Measurements from ENCODE around the gene HCFC1R1. TPM values are rescaled to one million over a fixed set of nuclear protein-coding genes. Genes with fewer than 3 reads are reported as not detected.
A peak's percentile ranks its signal among the peaks of the same experiment; 100 is the strongest.

HCFC1R1 gene
- total RNA-seq, 1 experiment from 2014 or later: 20.4 TPM

DNA sequence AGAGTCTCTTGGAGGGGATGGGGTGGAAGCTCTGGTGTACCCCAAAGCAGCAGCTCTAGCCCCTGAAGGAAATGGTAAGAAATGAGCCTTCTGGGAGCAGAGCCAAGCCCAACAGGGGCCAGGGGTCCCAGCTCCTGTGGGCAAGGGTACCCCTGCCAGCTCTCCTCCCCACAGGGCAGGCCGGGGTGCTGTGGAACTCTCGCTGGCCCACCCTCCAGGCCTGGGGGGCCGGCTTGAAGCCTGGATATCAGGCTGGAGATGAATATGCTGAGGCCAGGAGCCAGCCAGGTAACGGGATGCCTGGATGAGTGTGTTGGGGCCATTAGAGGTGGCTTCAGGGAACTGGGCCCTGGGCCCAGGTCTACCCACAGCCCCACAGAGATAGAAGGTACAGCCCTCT, 23.2 kb downstream of the HCFC1R1 start:
- H3K27ac Mint-ChIP-seq (ENCODE audit: low read depth, unreplicated experiment): peak overlapping the region; percentile 67
- intact Hi-C loops (cut with micrococcal nuclease): no loop called here
- ChIA-PET POLR2A (no interaction called here), CTCF (interaction anchor here (0.9 to 9.6 kb wide), 2 partner anchors 28 to 58 kb away, joined by 4 to 121 read pairs; no protein-coding TSS in a partner anchor)
- no TSS peak for BruUV-seq (replicated peaks)
- no peaks in the 10 kb centered on the region for H3K36me3 Mint-ChIP-seq (ENCODE audit: insufficient read depth, unreplicated experiment)
- H3K9me3 Mint-ChIP-seq (ENCODE audit: unreplicated experiment): no peaks in the 10 kb centered on the region
- no peak for DNase-seq (ENCODE audit: unreplicated experiment)
- TF ChIP-seq, protein P1, sequence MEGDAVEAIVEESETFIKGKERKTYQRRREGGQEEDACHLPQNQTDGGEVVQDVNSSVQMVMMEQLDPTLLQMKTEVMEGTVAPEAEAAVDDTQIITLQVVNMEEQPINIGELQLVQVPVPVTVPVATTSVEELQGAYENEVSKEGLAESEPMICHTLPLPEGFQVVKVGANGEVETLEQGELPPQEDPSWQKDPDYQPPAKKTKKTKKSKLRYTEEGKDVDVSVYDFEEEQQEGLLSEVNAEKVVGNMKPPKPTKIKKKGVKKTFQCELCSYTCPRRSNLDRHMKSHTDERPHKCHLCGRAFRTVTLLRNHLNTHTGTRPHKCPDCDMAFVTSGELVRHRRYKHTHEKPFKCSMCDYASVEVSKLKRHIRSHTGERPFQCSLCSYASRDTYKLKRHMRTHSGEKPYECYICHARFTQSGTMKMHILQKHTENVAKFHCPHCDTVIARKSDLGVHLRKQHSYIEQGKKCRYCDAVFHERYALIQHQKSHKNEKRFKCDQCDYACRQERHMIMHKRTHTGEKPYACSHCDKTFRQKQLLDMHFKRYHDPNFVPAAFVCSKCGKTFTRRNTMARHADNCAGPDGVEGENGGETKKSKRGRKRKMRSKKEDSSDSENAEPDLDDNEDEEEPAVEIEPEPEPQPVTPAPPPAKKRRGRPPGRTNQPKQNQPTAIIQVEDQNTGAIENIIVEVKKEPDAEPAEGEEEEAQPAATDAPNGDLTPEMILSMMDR (IDR thresholded peaks at IDR 0.05; ENCODE audit: unreplicated experiment): no peak
- no peaks in the 10 kb centered on the region for H3K27me3 Mint-ChIP-seq (ENCODE audit: insufficient read depth, unreplicated experiment)
- H3K4me3 Mint-ChIP-seq (ENCODE audit: unreplicated experiment): no peak overlapping the region
- H3K4me1 Mint-ChIP-seq (ENCODE audit: insufficient read depth, unreplicated experiment): no peaks in the 10 kb centered on the region

- H3K4me3 Mint-ChIP-seq (ENCODE audit: unreplicated experiment): no peak overlapping the region
- intact Hi-C loops (cut with micrococcal nuclease): no loop called here
- ChIA-PET POLR2A (interaction anchor here (1.3 kb wide), 1 partner anchor 20 kb away, joined by 3 read pairs; the partner anchor contains the start of gene TNFRSF12A), CTCF (interaction anchor here (9.6 kb wide), 1 partner anchor 29 kb away, joined by 121 read pairs; no protein-coding TSS in a partner anchor)
- H3K36me3 Mint-ChIP-seq (ENCODE audit: insufficient read depth, unreplicated experiment): no peaks in the 10 kb centered on the region
- H3K9me3 Mint-ChIP-seq (ENCODE audit: unreplicated experiment): no peaks in the 10 kb centered on the region
- no peaks in the 10 kb centered on the region for H3K27me3 Mint-ChIP-seq (ENCODE audit: insufficient read depth, unreplicated experiment)
- H3K27ac Mint-ChIP-seq (ENCODE audit: low read depth, unreplicated experiment): no peak overlapping the region
- DNase-seq (ENCODE audit: unreplicated experiment): no peak
- TF ChIP-seq, protein P1 (IDR thresholded peaks at IDR 0.05; ENCODE audit: unreplicated experiment): no peak
- BruUV-seq (replicated peaks): no TSS peak
- no peaks in the 10 kb centered on the region for H3K4me1 Mint-ChIP-seq (ENCODE audit: insufficient read depth, unreplicated experiment)
Observed at GRCh38 chr16:2999929-3000328, 23.8 kb downstream of the HCFC1R1 start.

DNA sequence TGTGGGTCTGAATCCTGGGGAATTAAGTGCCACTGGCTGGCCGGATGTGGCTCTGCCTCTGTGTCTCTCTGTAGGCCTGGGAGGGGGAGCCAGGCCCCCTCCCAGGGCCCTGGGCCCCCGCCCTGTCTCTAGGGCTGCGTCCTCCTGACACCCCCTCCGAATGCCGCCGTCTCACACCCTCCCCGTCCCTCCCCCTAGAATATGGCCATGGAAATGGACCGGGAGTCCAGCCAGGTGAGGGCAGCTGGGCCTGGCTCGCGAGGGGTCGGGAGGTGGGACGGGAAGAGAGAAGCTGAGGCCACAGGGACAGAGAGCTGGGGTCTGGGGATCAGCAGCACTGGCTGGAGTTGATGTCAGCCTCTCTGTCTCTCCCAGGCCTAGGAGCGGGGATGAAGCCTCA, 27.4 kb downstream of the HCFC1R1 start:
- Mint-ChIP-seq H3K4me1 (ENCODE audit: insufficient read depth, unreplicated experiment) (peaks cover 6% of the 10 kb centered on the region), H3K27ac (ENCODE audit: low read depth, unreplicated experiment) (no peak overlapping the region), H3K27me3 (ENCODE audit: insufficient read depth, unreplicated experiment) (no peaks in the 10 kb centered on the region), H3K4me3 (ENCODE audit: unreplicated experiment) (no peak overlapping the region), H3K9me3 (ENCODE audit: unreplicated experiment) (no peaks in the 10 kb centered on the region), H3K36me3 (ENCODE audit: insufficient read depth, unreplicated experiment) (no peaks in the 10 kb centered on the region)
- intact Hi-C loops (cut with micrococcal nuclease): no loop called here
- no peak for DNase-seq (ENCODE audit: unreplicated experiment)
- TF ChIP-seq, protein P1 (IDR thresholded peaks at IDR 0.05; ENCODE audit: unreplicated experiment): no peak
- ChIA-PET POLR2A (interaction anchor here (1.4 kb wide), 1 partner anchor 24 kb away, joined by 4 read pairs; the partner anchor contains the start of gene TNFRSF12A), CTCF (interaction anchor here (0.7 to 1.5 kb wide), 4 partner anchors 11 to 60 kb away, joined by 3 to 5 read pairs (median 3); no protein-coding TSS in a partner anchor)
- no TSS peak for BruUV-seq (replicated peaks)

GRCh38 chr16:2992383-2993081, 31.2 kb downstream of the HCFC1R1 start:
- no TSS peak for BruUV-seq (replicated peaks)
- DNase-seq (ENCODE audit: unreplicated experiment): peak; percentile 83
- H3K36me3 Mint-ChIP-seq (ENCODE audit: insufficient read depth, unreplicated experiment): no peaks in the 10 kb centered on the region
- no peak overlapping the region for H3K27ac Mint-ChIP-seq (ENCODE audit: low read depth, unreplicated experiment)
- no peaks in the 10 kb centered on the region for H3K27me3 Mint-ChIP-seq (ENCODE audit: insufficient read depth, unreplicated experiment)
- intact Hi-C loops (cut with micrococcal nuclease): no loop called here
- TF ChIP-seq, protein P1 (IDR thresholded peaks at IDR 0.05; ENCODE audit: unreplicated experiment): no peak
- no peak overlapping the region for H3K4me3 Mint-ChIP-seq (ENCODE audit: unreplicated experiment)
- POLR2A ChIA-PET: interaction anchor here (1.5 to 2.4 kb wide), 2 partner anchors 11 to 28 kb away, joined by 4 to 12 read pairs; partner anchors contain the start of gene TNFRSF12A
- CTCF ChIA-PET: interaction anchor here (0.6 to 0.7 kb wide), 3 partner anchors 11 to 1236 kb away, joined by 5 to 6 read pairs (median 6); no protein-coding TSS in a partner anchor
- H3K9me3 Mint-ChIP-seq (ENCODE audit: unreplicated experiment): no peaks in the 10 kb centered on the region
- H3K4me1 Mint-ChIP-seq (ENCODE audit: insufficient read depth, unreplicated experiment): peaks cover 6% of the 10 kb centered on the region
